Lower leg skin (tissue), 3 donors: ENCODE measurements around the gene KRT80.

Source experiments
- CTCF ChIP-seq, 3 donors: fragments of 450-650 bp; IDR thresholded peaks; one replicate each; pipeline ENCODE4 v1.5.1; 2016; ENCODE audit warnings: antibody characterized with exemption in 3 of 3, mild to moderate bottlenecking in 3 of 3, moderate library complexity in 2 of 3
- POLR2A ChIP-seq, 2 donors: fragments of 450-650 bp; IDR thresholded peaks; one replicate each; pipeline ENCODE4 v1.6.1; 2016 to 2017; ENCODE audit warnings: antibody characterized with exemption in 2 of 2, mild to moderate bottlenecking in 1 of 2, moderate library complexity in 1 of 2

GRCh38 chr12:52122904-52123303, 68.9 kb downstream of the KRT80 start:
- TF ChIP-seq CTCF (IDR thresholded peaks at IDR 0.05) (no peak), POLR2A (IDR thresholded peaks at IDR 0.05) (no peak)
